Calu3 (cell line): ENCODE results near the gene MARK3. TPM values are rescaled to one million over a fixed set of nuclear protein-coding genes. Genes with fewer than 3 reads are reported as not detected.

Source experiments
- BruUV-seq: library from RNA; stranded (reverse); fragments of 400-500 nt; replicated peaks from 2 replicates; lab custom pipeline; 2021; lab: Mats Ljungman, UMichigan
- CTCF ChIA-PET: fragments of 300-600 bp; sonication (Branson Sonifier 250); formaldehyde crosslinking; loops from one replicate; lab custom pipeline; 2022; ENCODE audit warnings: antibody characterized with exemption; lab: Charles Lee
- DNase-seq: peaks from one replicate; pipeline ENCODE4 v3.0.0; 2022
- H3K27ac Mint-ChIP-seq: one replicate; pipeline ENCODE4 v1.8.0; 2022; ENCODE audit warnings: mixed read lengths; ENCODE audit not compliant: unreplicated experiment
- H3K27me3 Mint-ChIP-seq: one replicate; pipeline ENCODE4 v1.8.0; 2022; ENCODE audit warnings: mixed read lengths; ENCODE audit not compliant: unreplicated experiment
- H3K36me3 Mint-ChIP-seq: one replicate; pipeline ENCODE4 v1.8.0; 2022; ENCODE audit warnings: mild to moderate bottlenecking, moderate library complexity, mixed read lengths; ENCODE audit not compliant: insufficient read depth, unreplicated experiment
- H3K4me1 Mint-ChIP-seq: one replicate; pipeline ENCODE4 v1.8.0; 2022; ENCODE audit warnings: mild to moderate bottlenecking, low read depth, mixed read lengths; ENCODE audit not compliant: unreplicated experiment
- H3K4me3 Mint-ChIP-seq: one replicate; pipeline ENCODE4 v1.8.0; 2022; ENCODE audit warnings: mild to moderate bottlenecking, low read depth, moderate library complexity, mixed read lengths; ENCODE audit not compliant: unreplicated experiment
- H3K9me3 Mint-ChIP-seq: one replicate; pipeline ENCODE4 v1.8.0; 2022; ENCODE audit warnings: low read depth, mixed read lengths; ENCODE audit not compliant: unreplicated experiment
- intact Hi-C: fragments of 100-400 bp; cut with micrococcal nuclease; formaldehyde crosslinking; loops from one replicate; pipeline ENCODE4 v1.10.0; 2022; ENCODE audit not compliant: unreplicated experiment
- total RNA-seq: library from RNA; stranded (reverse); gene quantifications from 2 replicates; pipeline ENCODE4 v1.2.3, GENCODE V29; 2022
- TF ChIP-seq, protein P1 (sequence below): fragments of 200-600 bp; IDR thresholded peaks from one replicate; pipeline ENCODE4 v1.8.0; 2022; ENCODE audit warnings: antibody characterized with exemption; ENCODE audit not compliant: unreplicated experiment

The MARK3 gene
- total RNA-seq, 1 experiment from 2014 or later, result 76.0 TPM

DNA sequence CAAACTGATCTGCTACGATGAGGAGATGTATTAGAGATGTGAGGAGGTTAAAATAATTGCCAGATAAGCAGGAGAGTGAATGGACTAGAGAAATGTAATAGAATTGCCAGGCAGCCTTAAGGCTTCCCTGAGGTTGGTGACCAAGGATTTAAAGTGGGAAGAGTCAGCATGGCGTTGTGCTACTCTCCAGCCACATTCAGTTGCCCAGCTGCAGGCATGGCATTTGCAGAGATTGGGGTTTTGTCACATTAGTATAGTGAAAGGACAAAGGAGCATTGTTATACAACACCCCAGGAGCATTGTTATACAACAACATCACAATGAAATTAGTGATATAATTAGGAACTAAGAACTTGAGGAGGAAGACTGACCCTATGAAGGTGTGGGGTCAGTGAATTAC lies 31.7 kb downstream of the MARK3 start:
- TF ChIP-seq, protein P1, sequence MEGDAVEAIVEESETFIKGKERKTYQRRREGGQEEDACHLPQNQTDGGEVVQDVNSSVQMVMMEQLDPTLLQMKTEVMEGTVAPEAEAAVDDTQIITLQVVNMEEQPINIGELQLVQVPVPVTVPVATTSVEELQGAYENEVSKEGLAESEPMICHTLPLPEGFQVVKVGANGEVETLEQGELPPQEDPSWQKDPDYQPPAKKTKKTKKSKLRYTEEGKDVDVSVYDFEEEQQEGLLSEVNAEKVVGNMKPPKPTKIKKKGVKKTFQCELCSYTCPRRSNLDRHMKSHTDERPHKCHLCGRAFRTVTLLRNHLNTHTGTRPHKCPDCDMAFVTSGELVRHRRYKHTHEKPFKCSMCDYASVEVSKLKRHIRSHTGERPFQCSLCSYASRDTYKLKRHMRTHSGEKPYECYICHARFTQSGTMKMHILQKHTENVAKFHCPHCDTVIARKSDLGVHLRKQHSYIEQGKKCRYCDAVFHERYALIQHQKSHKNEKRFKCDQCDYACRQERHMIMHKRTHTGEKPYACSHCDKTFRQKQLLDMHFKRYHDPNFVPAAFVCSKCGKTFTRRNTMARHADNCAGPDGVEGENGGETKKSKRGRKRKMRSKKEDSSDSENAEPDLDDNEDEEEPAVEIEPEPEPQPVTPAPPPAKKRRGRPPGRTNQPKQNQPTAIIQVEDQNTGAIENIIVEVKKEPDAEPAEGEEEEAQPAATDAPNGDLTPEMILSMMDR, result no peak
- Mint-ChIP-seq H3K9me3 (no peaks in the 10 kb centered on the region), H3K27ac (no peak overlapping the region), H3K4me3 (no peak overlapping the region), H3K4me1 (peaks cover 40% of the 10 kb centered on the region), H3K36me3 (peaks cover 18% of the 10 kb centered on the region), H3K27me3 (no peaks in the 10 kb centered on the region)
- intact Hi-C loops, result no loop called here
- no peak for DNase-seq
- CTCF ChIA-PET, result no interaction called here
- BruUV-seq, result no TSS peak

DNA sequence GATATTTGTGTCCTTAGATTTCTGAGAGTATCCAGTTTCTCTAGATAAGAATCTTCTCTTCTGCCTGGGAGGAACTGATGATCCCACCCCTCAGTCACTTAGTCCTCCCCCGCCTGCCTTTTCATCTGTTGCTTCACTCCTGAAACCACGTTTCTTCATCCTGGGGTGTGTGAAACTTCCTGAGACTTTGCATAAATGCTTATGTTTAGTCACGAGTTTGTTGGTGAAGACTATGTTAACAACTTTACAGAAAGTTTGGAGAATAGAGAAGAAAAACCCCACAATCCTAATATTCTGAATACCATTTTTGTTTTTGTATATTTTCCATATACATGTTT lies 33.2 kb downstream of the MARK3 start:
- no peak overlapping the region for H3K4me3 Mint-ChIP-seq
- CTCF ChIA-PET, result interaction anchor here (0.6 kb wide), 2 partner anchors 340 to 778 kb away, joined by 3 to 6 read pairs; no protein-coding TSS in a partner anchor
- H3K36me3 Mint-ChIP-seq, result peaks cover 18% of the 10 kb centered on the region
- H3K4me1 Mint-ChIP-seq, result peaks cover 46% of the 10 kb centered on the region
- no TSS peak for BruUV-seq
- no peak overlapping the region for H3K27ac Mint-ChIP-seq
- TF ChIP-seq, protein P1, result no peak
- H3K27me3 Mint-ChIP-seq, result no peaks in the 10 kb centered on the region
- no peaks in the 10 kb centered on the region for H3K9me3 Mint-ChIP-seq
- DNase-seq, result no peak
- intact Hi-C loops, result no loop called here

DNA sequence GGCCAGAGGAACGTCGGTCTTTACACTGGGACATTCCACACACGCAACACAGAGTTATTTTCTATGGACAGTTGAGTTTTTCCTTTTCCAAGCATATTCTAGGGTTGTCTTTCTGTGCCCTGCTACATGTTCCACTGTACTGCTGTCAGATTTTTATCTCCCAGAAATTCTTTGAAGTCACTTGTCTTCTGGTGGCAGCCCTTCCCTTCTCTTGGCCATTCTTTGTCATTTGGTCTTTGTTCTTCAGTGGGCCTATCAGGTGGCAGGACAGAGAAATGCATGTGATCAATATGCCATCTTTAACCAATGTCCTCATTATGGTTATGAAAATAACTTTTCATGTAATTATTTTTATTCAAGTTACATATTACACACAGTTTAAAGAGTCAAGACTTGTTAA lies 36.3 kb downstream of the MARK3 start:
- CTCF ChIA-PET, result no interaction called here
- intact Hi-C loops, result no loop called here
- no peaks in the 10 kb centered on the region for H3K27me3 Mint-ChIP-seq
- H3K9me3 Mint-ChIP-seq, result no peaks in the 10 kb centered on the region
- no TSS peak for BruUV-seq
- peaks cover 33% of the 10 kb centered on the region for H3K4me1 Mint-ChIP-seq
- TF ChIP-seq, protein P1, result no peak
- H3K36me3 Mint-ChIP-seq, result peaks cover 9% of the 10 kb centered on the region
- no peak for DNase-seq
- no peak overlapping the region for H3K4me3 Mint-ChIP-seq
- no peak overlapping the region for H3K27ac Mint-ChIP-seq

DNA sequence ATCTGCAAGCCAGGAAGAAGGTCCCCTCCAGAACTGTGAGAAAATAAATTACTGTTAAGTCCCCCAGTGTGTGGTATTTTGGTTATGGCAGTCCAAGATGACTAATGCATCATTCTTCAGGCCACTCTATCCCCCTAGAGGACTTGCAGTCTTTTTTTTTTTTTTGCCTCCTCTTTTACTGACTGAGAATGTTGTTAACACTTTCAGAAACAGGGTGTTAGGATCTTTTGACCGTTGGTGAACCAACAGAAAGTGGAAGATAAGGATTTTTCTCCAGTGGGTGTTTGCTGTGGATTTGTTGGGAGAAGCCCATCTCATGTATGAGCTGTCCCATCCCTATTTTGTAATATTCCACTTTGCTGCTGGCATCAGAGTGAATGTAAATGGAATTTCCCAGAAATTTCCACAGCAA lies 37.8 kb downstream of the MARK3 start:
- DNase-seq, result no peak
- TF ChIP-seq, protein P1, result no peak
- Mint-ChIP-seq H3K27me3 (no peaks in the 10 kb centered on the region), H3K4me3 (no peak overlapping the region), H3K9me3 (no peaks in the 10 kb centered on the region), H3K36me3 (peaks cover 13% of the 10 kb centered on the region), H3K4me1 (peaks cover 18% of the 10 kb centered on the region), H3K27ac (no peak overlapping the region)
- no TSS peak for BruUV-seq
- CTCF ChIA-PET, result no interaction called here
- intact Hi-C loops, result no loop called here
